Uterus (tissue), 2 donors: ENCODE results near the gene PITX3.
A peak's percentile ranks its signal among the peaks of the same experiment; 100 is the strongest.

Experiments
- POLR2A ChIP-seq, 2 donors: fragments of 450-650 bp; IDR thresholded peaks; one replicate each; pipeline ENCODE4 v1.6.1; 2016; ENCODE audit warnings: antibody characterized with exemption in 2 of 2, mild to moderate bottlenecking in 1 of 2, moderate library complexity in 1 of 2
- TF ChIP-seq, protein P1 (sequence below), 4 experiments: fragments of 200-600 bp in 2 of 4; fragments of 450-650 bp in 2 of 4; sonication (generic) in 2 of 4; IDR thresholded peaks; one replicate each; pipeline ENCODE4 v1.5.1; 2016 to 2019; ENCODE audit warnings: antibody characterized with exemption in 4 of 4, mild to moderate bottlenecking in 2 of 4, moderate library complexity in 1 of 4

- TF ChIP-seq, protein P1, sequence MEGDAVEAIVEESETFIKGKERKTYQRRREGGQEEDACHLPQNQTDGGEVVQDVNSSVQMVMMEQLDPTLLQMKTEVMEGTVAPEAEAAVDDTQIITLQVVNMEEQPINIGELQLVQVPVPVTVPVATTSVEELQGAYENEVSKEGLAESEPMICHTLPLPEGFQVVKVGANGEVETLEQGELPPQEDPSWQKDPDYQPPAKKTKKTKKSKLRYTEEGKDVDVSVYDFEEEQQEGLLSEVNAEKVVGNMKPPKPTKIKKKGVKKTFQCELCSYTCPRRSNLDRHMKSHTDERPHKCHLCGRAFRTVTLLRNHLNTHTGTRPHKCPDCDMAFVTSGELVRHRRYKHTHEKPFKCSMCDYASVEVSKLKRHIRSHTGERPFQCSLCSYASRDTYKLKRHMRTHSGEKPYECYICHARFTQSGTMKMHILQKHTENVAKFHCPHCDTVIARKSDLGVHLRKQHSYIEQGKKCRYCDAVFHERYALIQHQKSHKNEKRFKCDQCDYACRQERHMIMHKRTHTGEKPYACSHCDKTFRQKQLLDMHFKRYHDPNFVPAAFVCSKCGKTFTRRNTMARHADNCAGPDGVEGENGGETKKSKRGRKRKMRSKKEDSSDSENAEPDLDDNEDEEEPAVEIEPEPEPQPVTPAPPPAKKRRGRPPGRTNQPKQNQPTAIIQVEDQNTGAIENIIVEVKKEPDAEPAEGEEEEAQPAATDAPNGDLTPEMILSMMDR (IDR thresholded peaks at IDR 0.05), result peak in 2 of 4 experiments; percentile 17 to 19
- peak in 1 of 2 donors; percentile 33 for TF ChIP-seq POLR2A (IDR thresholded peaks at IDR 0.05)
Measured at GRCh38 chr10:102241444-102242117, at the start of gene PITX3.
